ENCODE measurements around the gene GTF2H2. TPM values are rescaled to one million over a fixed set of nuclear protein-coding genes. Genes with fewer than 3 reads are reported as not detected.
"Not testable (repeated sequence)": the region's sequence is repeated elsewhere in the genome, so short reads cannot be mapped to it uniquely, and the experiment has no call there.

GTF2H2 gene
- 9.2 and 11.9 TPM in 2 replicates for total RNA-seq

- not testable (repeated sequence) for DNase-seq (ENCODE audit: low read depth in 2 of 2)
These were observed at the start of gene GTF2H2 for GRCh38 chr5:71067262-71067928. Gene GTF2H2 (minus strand): TSS chr5:71067676. CDS start chr5:71062763, 4,913 bp downstream.

- not testable (repeated sequence) for DNase-seq (ENCODE audit: low read depth in 2 of 2)
These were observed 42.3 kb upstream of the GTF2H2 start for GRCh38 chr5:71109730-71110275.

- not testable (repeated sequence) for DNase-seq (ENCODE audit: low read depth in 2 of 2)
These were observed 32.5 kb upstream of the GTF2H2 start for GRCh38 chr5:71099996-71100395.

GRCh38 chr5:71097930-71098203 lies 30.4 kb upstream of the GTF2H2 start:
- DNase-seq (ENCODE audit: low read depth in 2 of 2) = not testable (repeated sequence)

- DNase-seq (ENCODE audit: low read depth in 2 of 2) = peak in 1 of 2 donors; percentile 0
These were observed 29.9 kb upstream of the GTF2H2 start for GRCh38 chr5:71097173-71097929.

- DNase-seq (ENCODE audit: low read depth in 2 of 2) = not testable (repeated sequence)
These were observed 22.3 kb upstream of the GTF2H2 start for GRCh38 chr5:71089773-71090172.

GRCh38 chr5:71088754-71089153 lies 21.3 kb upstream of the GTF2H2 start:
- not testable (repeated sequence) for DNase-seq (ENCODE audit: low read depth in 2 of 2)

- DNase-seq (ENCODE audit: low read depth in 2 of 2) = not testable (repeated sequence)
These were observed 18.7 kb upstream of the GTF2H2 start for GRCh38 chr5:71086145-71086544.

- not testable (repeated sequence) for DNase-seq (ENCODE audit: low read depth in 2 of 2)
These were observed 17.0 kb upstream of the GTF2H2 start for GRCh38 chr5:71084280-71085063.

- DNase-seq (ENCODE audit: low read depth in 2 of 2) = not testable (repeated sequence)
These were observed 15.4 kb upstream of the GTF2H2 start for GRCh38 chr5:71082898-71083297.

- not testable (repeated sequence) for DNase-seq (ENCODE audit: low read depth in 2 of 2)
These were observed 14.9 kb upstream of the GTF2H2 start for GRCh38 chr5:71082340-71082739.

GRCh38 chr5:71061322-71061721 lies 6.2 kb downstream of the GTF2H2 start:
- DNase-seq (ENCODE audit: low read depth in 2 of 2) = not testable (repeated sequence)

GRCh38 chr5:71059426-71059825 lies 8.1 kb downstream of the GTF2H2 start:
- not testable (repeated sequence) for DNase-seq (ENCODE audit: low read depth in 2 of 2)

- not testable (repeated sequence) for DNase-seq (ENCODE audit: low read depth in 2 of 2)
These were observed 22.7 kb downstream of the GTF2H2 start for GRCh38 chr5:71044808-71045207.

- not testable (repeated sequence) for DNase-seq (ENCODE audit: low read depth in 2 of 2)
These were observed 23.3 kb downstream of the GTF2H2 start for GRCh38 chr5:71044128-71044527.

- not testable (repeated sequence) for DNase-seq (ENCODE audit: low read depth in 2 of 2)
These were observed 36.3 kb downstream of the GTF2H2 start for GRCh38 chr5:71031046-71031776.

GRCh38 chr5:71025289-71025953 lies 42.1 kb downstream of the GTF2H2 start, which contains the start of gene NAIP:
Gene NAIP (minus strand): TSS chr5:71025339. CDS start chr5:71012915, 12,424 bp downstream.
- DNase-seq (ENCODE audit: low read depth in 2 of 2) = not testable (repeated sequence)

- not testable (repeated sequence) for DNase-seq (ENCODE audit: low read depth in 2 of 2)
These were observed 46.8 kb downstream of the GTF2H2 start for GRCh38 chr5:71020643-71021042.

- DNase-seq (ENCODE audit: low read depth in 2 of 2) = not testable (repeated sequence)
These were observed 49.0 kb downstream of the GTF2H2 start for GRCh38 chr5:71018376-71019005.

- DNase-seq (ENCODE audit: low read depth in 2 of 2) = peak in 1 of 2 donors; percentile 0
These were observed 53.3 kb downstream of the GTF2H2 start for GRCh38 chr5:71014176-71014575.

Measured in lung microvascular endothelial cell (primary cell).